Neural cell (in vitro differentiated cells): ENCODE measurements around the gene RASAL3. TPM values are rescaled to one million over a fixed set of nuclear protein-coding genes. Genes with fewer than 3 reads are reported as not detected.

Experiments
- H2AFZ ChIP-seq: fragments of 200-600, 300-800 bp; sonication (generic), shearing (Covaris generic); 2 replicates; pipeline ENCODE4 v1.6.0; 2014; ENCODE audit warnings: low read depth, mild to moderate bottlenecking, antibody characterized with exemption, low read length, moderate library complexity
- H3F3A ChIP-seq: fragments of 200-600 bp; shearing (Covaris generic); 2 replicates; pipeline ENCODE4 v1.6.1; 2016; ENCODE audit warnings: mild to moderate bottlenecking, moderate library complexity, mixed read lengths, antibody characterized with exemption, low read length; ENCODE audit not compliant: insufficient read depth, poor library complexity, severe bottlenecking
- H3K27ac ChIP-seq: fragments of 200-600, 300-800 bp; sonication (generic), shearing (Covaris generic); 2 replicates; pipeline ENCODE4 v1.5.1; 2014; ENCODE audit warnings: mild to moderate bottlenecking, low read length, moderate library complexity
- H3K27me3 ChIP-seq: fragments of 300-800, 200-600 bp; sonication (generic), shearing (Covaris generic); 2 replicates; pipeline ENCODE4 v1.6.0; 2014; ENCODE audit warnings: mild to moderate bottlenecking, low read depth, low read length, moderate library complexity; ENCODE audit not compliant: insufficient read depth
- H3K36me3 ChIP-seq: fragments of 300-800, 200-600 bp; sonication (generic), shearing (Covaris generic); 2 replicates; pipeline ENCODE4 v1.5.1; 2014; ENCODE audit warnings: mild to moderate bottlenecking, antibody characterized with exemption, low read length, moderate library complexity; ENCODE audit not compliant: insufficient read depth
- H3K4me2 ChIP-seq: fragments of 300-800, 200-600 bp; sonication (generic), shearing (Covaris generic); 2 replicates; pipeline ENCODE4 v1.6.0; 2014; ENCODE audit warnings: mild to moderate bottlenecking, low read length
- H3K4me3 ChIP-seq: fragments of 300-800, 200-600 bp; sonication (generic), shearing (Covaris generic); 2 replicates; pipeline ENCODE4 v1.5.1; 2014; ENCODE audit warnings: mild to moderate bottlenecking, low read length, moderate library complexity
- H3K79me2 ChIP-seq: fragments of 200-600 bp; shearing (Covaris generic); replicated peaks from 2 replicates; pipeline ENCODE4 v1.6.0; 2014; ENCODE audit warnings: mild to moderate bottlenecking, low read length, moderate library complexity; ENCODE audit not compliant: insufficient read depth
- H3K9ac ChIP-seq: fragments of 300-800, 200-600 bp; sonication (generic), shearing (Covaris generic); 2 replicates; pipeline ENCODE4 v1.6.1; 2016; ENCODE audit warnings: mild to moderate bottlenecking, low read length, mixed read lengths
- H3K9me2 ChIP-seq: fragments of 200-600 bp; shearing (Covaris generic); 2 replicates; pipeline ENCODE4 v1.6.1; 2016; ENCODE audit warnings: mild to moderate bottlenecking, low read length, mixed read lengths; ENCODE audit not compliant: insufficient read depth
- H3K9me3 ChIP-seq: fragments of 200-600, 300-800 bp; sonication (generic), shearing (Covaris generic); 2 replicates; pipeline ENCODE4 v1.6.1; 2016; ENCODE audit warnings: mild to moderate bottlenecking, mixed run types, low read length, moderate library complexity, mixed read lengths
- H4K20me1 ChIP-seq: fragments of 200-600 bp; shearing (Covaris generic); 2 replicates; pipeline ENCODE4 v1.6.1; 2016; ENCODE audit warnings: mild to moderate bottlenecking, mixed run types; ENCODE audit not compliant: insufficient read depth
- EP300 ChIP-seq: fragments of 450-650 bp; conservative IDR thresholded peaks from 2 replicates; pipeline ENCODE4 v1.6.1; 2014; ENCODE audit warnings: antibody characterized with exemption, mild to moderate bottlenecking, moderate library complexity; ENCODE audit not compliant: poor library complexity, severe bottlenecking
- EZH2 ChIP-seq: fragments of 200-600, 300-800 bp; shearing (Covaris generic), sonication (generic); IDR thresholded peaks from 2 replicates; pipeline ENCODE4 v1.6.1; 2014; ENCODE audit warnings: antibody characterized with exemption, low read length, borderline replicate concordance, mild to moderate bottlenecking; ENCODE audit not compliant: insufficient read depth, poor library complexity, severe bottlenecking
- MXI1 ChIP-seq: fragments of 450-650 bp; conservative IDR thresholded peaks from 2 replicates; pipeline ENCODE4 v1.6.1; 2014; ENCODE audit warnings: antibody characterized with exemption, mild to moderate bottlenecking; ENCODE audit not compliant: poor library complexity, severe bottlenecking
- POLR2AphosphoS5 ChIP-seq: IDR thresholded peaks from 2 replicates; pipeline ENCODE4 v1.6.1; 2012
- RAD21 ChIP-seq: fragments of 450-650 bp; conservative IDR thresholded peaks from 2 replicates; pipeline ENCODE4 v1.6.1; 2014; ENCODE audit warnings: antibody characterized with exemption, mild to moderate bottlenecking, moderate library complexity
- REST ChIP-seq: IDR thresholded peaks from 2 replicates; pipeline ENCODE4 v1.6.1; 2012; ENCODE audit warnings: borderline replicate concordance
- SMC3 ChIP-seq: fragments of 450-650 bp; conservative IDR thresholded peaks from 2 replicates; pipeline ENCODE4 v1.6.1; 2014; ENCODE audit warnings: antibody characterized with exemption, mild to moderate bottlenecking, moderate library complexity; ENCODE audit not compliant: poor library complexity
- TAF1 ChIP-seq: IDR thresholded peaks from 2 replicates; pipeline ENCODE4 v1.6.1; 2012; ENCODE audit warnings: low read depth
- polyA plus RNA-seq: library from polyadenylated mRNA; depleted of rRNA; stranded (reverse); fragments of >200 nt; gene quantifications from 2 replicates; pipeline ENCODE4 v1.2.3, GENCODE V29; 2014
- TF ChIP-seq, protein P1 (sequence below): fragments of 450-650 bp; IDR thresholded peaks from 2 replicates; pipeline ENCODE4 v1.5.1; 2014; ENCODE audit warnings: antibody characterized with exemption, mild to moderate bottlenecking, moderate library complexity; ENCODE audit not compliant: poor library complexity, severe bottlenecking

The RASAL3 gene
- polyA plus RNA-seq, 1 donor from 2014 or later = 1.1 TPM

DNA sequence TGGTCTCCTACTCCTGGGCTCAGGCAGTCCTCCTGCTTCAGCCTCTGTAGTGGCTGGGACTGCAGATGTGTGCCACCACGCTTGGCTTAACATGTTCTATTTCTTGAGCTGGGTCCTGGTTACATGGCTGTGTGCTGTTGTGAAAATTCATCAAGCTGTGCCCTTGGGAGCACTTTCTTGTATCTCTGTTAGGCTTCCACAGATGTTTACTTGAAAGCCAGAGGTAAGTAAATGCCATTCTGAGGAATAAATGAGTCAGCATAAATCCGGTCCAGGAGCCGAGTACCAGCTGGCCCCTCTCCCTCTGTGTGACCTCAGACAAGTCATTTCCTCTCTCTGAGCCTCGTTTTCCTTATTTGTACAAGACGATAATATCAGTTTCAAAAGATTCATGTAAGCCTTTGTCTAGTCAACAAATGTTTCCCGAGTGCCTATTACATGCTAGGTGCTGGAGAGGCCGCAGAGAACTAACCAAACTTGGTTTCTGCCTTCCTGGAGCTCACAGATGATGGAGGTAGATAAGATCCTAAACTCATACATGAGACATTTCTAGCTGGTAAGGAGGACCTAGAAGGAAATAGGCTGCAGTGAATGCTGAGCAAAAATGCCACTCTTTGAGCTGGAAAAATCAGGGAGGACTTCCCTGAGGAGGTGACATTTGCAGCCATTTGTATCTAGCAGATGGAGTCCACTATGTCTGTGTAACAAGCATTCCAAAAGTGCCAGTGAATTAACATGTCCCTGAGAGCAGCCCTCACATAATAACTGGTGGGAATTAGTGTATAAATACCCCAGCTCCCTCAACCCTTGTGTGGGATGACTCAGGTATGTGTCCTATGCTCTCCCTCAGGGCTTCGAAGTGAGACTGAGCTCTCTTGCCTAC, 2.7 kb upstream of the RASAL3 start:
- no peaks in the 10 kb centered on the region for H3K9me2 ChIP-seq
- no peak overlapping the region for H3K4me3 ChIP-seq
- no peak overlapping the region for H3K4me2 ChIP-seq
- H3K79me2 ChIP-seq = no peaks in the 10 kb centered on the region
- no peaks in the 10 kb centered on the region for H4K20me1 ChIP-seq
- H3K9ac ChIP-seq = no peak overlapping the region
- no peaks in the 10 kb centered on the region for H3K9me3 ChIP-seq
- peaks cover 34% of the 10 kb centered on the region for H3K27me3 ChIP-seq
- H3F3A ChIP-seq = no peaks in the 10 kb centered on the region
- no peaks in the 10 kb centered on the region for H3K36me3 ChIP-seq
- H2AFZ ChIP-seq = no peak overlapping the region
- H3K27ac ChIP-seq = no peak overlapping the region
- TF ChIP-seq, protein P1, sequence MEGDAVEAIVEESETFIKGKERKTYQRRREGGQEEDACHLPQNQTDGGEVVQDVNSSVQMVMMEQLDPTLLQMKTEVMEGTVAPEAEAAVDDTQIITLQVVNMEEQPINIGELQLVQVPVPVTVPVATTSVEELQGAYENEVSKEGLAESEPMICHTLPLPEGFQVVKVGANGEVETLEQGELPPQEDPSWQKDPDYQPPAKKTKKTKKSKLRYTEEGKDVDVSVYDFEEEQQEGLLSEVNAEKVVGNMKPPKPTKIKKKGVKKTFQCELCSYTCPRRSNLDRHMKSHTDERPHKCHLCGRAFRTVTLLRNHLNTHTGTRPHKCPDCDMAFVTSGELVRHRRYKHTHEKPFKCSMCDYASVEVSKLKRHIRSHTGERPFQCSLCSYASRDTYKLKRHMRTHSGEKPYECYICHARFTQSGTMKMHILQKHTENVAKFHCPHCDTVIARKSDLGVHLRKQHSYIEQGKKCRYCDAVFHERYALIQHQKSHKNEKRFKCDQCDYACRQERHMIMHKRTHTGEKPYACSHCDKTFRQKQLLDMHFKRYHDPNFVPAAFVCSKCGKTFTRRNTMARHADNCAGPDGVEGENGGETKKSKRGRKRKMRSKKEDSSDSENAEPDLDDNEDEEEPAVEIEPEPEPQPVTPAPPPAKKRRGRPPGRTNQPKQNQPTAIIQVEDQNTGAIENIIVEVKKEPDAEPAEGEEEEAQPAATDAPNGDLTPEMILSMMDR = no peak
- TF ChIP-seq POLR2AphosphoS5 (no peak), RAD21 (no peak), MXI1 (no peak), EZH2 (no peak), EP300 (no peak), REST (no peak), SMC3 (no peak), TAF1 (no peak)

- H3K36me3 ChIP-seq = no peaks in the 10 kb centered on the region
- no peak overlapping the region for H3K4me3 ChIP-seq
Measured at GRCh38 chr19:15463861-15464371, 428 bp downstream of the RASAL3 start.

More at GRCh38 chr19:15463861-15464371, 428 bp downstream of the RASAL3 start:
- Histone ChIP-seq H3K9ac (no peak overlapping the region), H3K9me3 (no peaks in the 10 kb centered on the region), H3K27me3 (peaks cover 42% of the 10 kb centered on the region), H3K9me2 (no peaks in the 10 kb centered on the region), H3F3A (no peaks in the 10 kb centered on the region), H3K27ac (no peak overlapping the region), H2AFZ (no peak overlapping the region), H3K4me2 (no peak overlapping the region), H4K20me1 (no peaks in the 10 kb centered on the region), H3K79me2 (no peaks in the 10 kb centered on the region)
- no peak for TF ChIP-seq EZH2
- no peak for TF ChIP-seq RAD21
- no peak for TF ChIP-seq MXI1
- no peak for TF ChIP-seq TAF1
- no peak for TF ChIP-seq POLR2AphosphoS5
- TF ChIP-seq REST = no peak
- TF ChIP-seq, protein P1 = no peak
- no peak for TF ChIP-seq EP300
- no peak for TF ChIP-seq SMC3
